T47D (cell line): Measurements from ENCODE around the gene TOGARAM1.

ENCODE experiments used
- DNase-seq, 2 experiments: peaks; one replicate each; pipeline versions ENCODE4 v3.0.0 to v3.0.0-alpha.2; 2011 to 2012; ENCODE audit warnings: low read depth in 1 of 2, low spot score in 1 of 2
- JUND ChIP-seq: IDR thresholded peaks from 2 replicates; pipeline ENCODE4 v1.6.1; 2012; ENCODE audit warnings: low read depth
- in situ Hi-C: cut with HindIII; loops from 2 replicates; pipeline ENCODE4 v1.10.0; 2016; ENCODE audit warnings: low sequenced_read_pairs, low pct_unique_long_range_greater_than_20kb

The TOGARAM1 gene

GRCh38 chr14:45034730-45035129, 72.7 kb downstream of the TOGARAM1 start:
- in situ Hi-C loops = no loop called here
- no peak for DNase-seq
- no peak for TF ChIP-seq JUND

DNA sequence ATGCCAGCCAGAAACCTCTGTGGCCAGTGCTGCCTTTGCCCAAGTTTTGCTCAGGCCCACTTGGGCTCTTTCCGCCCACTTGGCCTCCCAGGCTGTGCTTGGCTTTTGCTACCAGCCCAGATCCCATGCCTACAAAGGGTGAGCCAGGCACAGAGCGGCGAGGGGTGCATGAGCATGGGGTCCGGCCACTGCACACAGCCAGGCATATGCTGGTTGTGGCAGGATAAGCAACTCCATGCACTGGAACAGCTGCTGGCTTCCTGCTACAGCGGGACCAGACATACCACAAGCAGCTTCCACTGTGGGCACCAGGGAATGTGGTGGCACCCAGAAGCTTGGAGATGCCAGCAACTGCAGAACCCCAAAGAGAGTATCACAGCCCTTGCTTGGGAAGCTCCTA, 76.3 kb downstream of the TOGARAM1 start:
- no peak for DNase-seq
- in situ Hi-C loops = no loop called here
- no peak for TF ChIP-seq JUND

GRCh38 chr14:45038865-45039264, 76.9 kb downstream of the TOGARAM1 start:
- TF ChIP-seq JUND = no peak
- in situ Hi-C loops = no loop called here
- DNase-seq = peak in 1 of 2 experiments; percentile 6

DNA sequence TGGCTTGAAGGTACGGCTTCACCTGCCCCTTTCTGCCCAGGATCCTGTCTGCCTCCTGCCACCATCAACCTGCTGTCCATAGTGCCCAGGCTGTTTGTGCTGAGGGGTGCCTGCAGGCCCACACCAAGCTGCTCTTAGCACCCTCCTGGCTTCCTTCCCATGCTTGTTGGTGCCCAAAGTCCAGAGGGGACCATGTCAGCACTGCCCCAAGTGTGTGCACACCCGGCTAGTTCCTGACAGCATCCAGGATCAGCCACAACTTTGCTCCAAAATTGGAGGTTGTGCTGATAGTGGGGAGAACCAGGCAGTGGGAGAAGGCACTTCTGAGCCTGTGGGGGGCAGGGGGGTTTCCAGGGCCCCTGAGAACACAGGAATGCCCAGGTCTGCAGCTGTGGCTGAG, 77.4 kb downstream of the TOGARAM1 start:
- DNase-seq = no peak
- no peak for TF ChIP-seq JUND
- in situ Hi-C loops = no loop called here

DNA sequence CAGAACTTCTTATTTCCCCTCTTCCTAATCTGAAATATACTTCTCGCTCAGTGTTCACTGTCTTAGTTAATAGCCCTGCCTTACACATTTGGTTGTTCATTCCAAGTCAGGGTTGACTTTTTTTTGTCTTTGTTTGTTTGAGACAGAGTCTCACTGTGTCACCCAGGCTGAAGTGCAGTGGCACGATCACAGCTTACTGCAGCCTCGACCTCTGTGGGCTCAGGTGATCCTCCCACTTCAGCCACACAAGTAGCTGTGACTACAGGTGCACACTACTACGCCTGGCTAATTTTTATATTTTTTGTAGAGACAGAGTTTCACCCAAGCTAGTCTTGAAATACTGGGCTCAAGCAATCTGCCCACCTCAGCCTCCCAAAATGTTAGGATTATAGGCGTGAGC, 79.7 kb downstream of the TOGARAM1 start:
- DNase-seq = no peak
- no peak for TF ChIP-seq JUND
- in situ Hi-C loops = no loop called here

GRCh38 chr14:45044638-45045037, 82.6 kb downstream of the TOGARAM1 start:
- in situ Hi-C loops = no loop called here
- no peak for DNase-seq

GRCh38 chr14:45048385-45048784, 86.4 kb downstream of the TOGARAM1 start:
- in situ Hi-C loops = no loop called here
- no peak for DNase-seq
- no peak for TF ChIP-seq JUND

More at GRCh38 chr14:45044638-45045037, 82.6 kb downstream of the TOGARAM1 start:
- TF ChIP-seq JUND = no peak

GRCh38 chr14:45051180-45051579, 89.2 kb downstream of the TOGARAM1 start:
- DNase-seq = no peak
- in situ Hi-C loops = no loop called here
- TF ChIP-seq JUND = no peak

- no peak for TF ChIP-seq JUND
- in situ Hi-C loops = no loop called here
- DNase-seq = no peak
These were observed 89.9 kb downstream of the TOGARAM1 start for GRCh38 chr14:45051896-45052295.

GRCh38 chr14:45057349-45057748, 95.4 kb downstream of the TOGARAM1 start:
- no peak for TF ChIP-seq JUND
- DNase-seq = no peak
- in situ Hi-C loops = no loop called here

DNA sequence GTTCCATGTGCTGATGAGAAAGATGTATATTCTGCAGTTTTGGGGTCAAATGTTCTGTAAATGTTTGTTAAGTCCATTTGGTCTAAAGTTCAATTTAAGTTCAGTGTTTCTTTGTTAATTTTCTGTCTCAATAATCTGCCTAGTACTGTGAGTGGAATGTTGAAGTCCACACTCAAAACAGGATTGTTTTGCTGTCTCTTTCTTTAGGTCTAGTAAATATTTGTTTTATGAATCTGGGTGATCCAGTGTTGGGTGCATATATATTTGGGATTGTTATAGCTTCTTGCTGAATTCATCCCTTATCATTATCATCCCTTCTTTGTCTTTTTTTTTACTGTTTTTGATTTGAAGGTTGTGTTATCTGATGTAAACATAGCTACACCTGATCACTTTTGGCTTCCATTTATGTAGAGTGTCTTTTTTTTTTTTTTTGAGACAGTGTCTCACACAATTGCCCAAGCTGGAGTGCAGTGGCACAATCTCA, 95.9 kb downstream of the TOGARAM1 start:
- DNase-seq = no peak
- no peak for TF ChIP-seq JUND
- in situ Hi-C loops = no loop called here

GRCh38 chr14:45060551-45060950, 98.6 kb downstream of the TOGARAM1 start:
- in situ Hi-C loops = no loop called here
- no peak for TF ChIP-seq JUND
- no peak for DNase-seq

GRCh38 chr14:45065540-45065939, 103.5 kb downstream of the TOGARAM1 start:
- no peak for DNase-seq
- no peak for TF ChIP-seq JUND
- in situ Hi-C loops = no loop called here

DNA sequence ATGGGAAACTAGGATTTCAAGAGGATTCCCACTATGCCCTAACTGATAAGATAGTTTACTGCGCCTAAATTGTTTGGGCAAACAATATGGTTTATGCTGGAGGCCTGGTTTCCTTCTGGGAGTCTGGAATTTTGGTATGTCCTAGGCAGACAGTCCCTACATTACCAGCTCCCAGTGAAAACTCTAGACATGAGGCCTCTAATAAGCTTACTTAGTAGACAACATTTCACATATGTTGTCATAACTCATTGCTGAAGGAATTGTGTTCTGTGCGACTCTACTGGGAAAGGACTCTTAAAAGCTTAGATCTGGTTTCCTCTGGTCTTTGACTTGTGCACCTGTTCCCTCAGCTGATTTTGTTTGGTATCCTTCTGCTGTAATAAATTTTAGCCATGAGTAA, 104.0 kb downstream of the TOGARAM1 start:
- no peak for TF ChIP-seq JUND
- no peak for DNase-seq

More for the DNA sequence above, 104.0 kb downstream of the TOGARAM1 start:
- in situ Hi-C loops = no loop called here
